HG03469 (cell line): ENCODE results near the gene POU3F3.

Source experiments
- ATAC-seq: cut with Tn5 transposase; IDR thresholded peaks from one replicate; pipeline ENCODE4 v1.9.1; 2021; ENCODE audit warnings: mild to moderate bottlenecking, moderate library complexity, moderate number of reproducible peaks; ENCODE audit not compliant: unreplicated experiment

Gene POU3F3

GRCh38 chr2:104872866-104873688, 19.2 kb downstream of the POU3F3 start:
- peak; percentile 71 for ATAC-seq

GRCh38 chr2:104873689-104874054, 19.8 kb downstream of the POU3F3 start:
- ATAC-seq = no peak

GRCh38 chr2:104874230-104874629, 20.3 kb downstream of the POU3F3 start:
- ATAC-seq = no peak

- ATAC-seq = no peak
These were observed 21.3 kb downstream of the POU3F3 start for GRCh38 chr2:104875262-104875661.

DNA sequence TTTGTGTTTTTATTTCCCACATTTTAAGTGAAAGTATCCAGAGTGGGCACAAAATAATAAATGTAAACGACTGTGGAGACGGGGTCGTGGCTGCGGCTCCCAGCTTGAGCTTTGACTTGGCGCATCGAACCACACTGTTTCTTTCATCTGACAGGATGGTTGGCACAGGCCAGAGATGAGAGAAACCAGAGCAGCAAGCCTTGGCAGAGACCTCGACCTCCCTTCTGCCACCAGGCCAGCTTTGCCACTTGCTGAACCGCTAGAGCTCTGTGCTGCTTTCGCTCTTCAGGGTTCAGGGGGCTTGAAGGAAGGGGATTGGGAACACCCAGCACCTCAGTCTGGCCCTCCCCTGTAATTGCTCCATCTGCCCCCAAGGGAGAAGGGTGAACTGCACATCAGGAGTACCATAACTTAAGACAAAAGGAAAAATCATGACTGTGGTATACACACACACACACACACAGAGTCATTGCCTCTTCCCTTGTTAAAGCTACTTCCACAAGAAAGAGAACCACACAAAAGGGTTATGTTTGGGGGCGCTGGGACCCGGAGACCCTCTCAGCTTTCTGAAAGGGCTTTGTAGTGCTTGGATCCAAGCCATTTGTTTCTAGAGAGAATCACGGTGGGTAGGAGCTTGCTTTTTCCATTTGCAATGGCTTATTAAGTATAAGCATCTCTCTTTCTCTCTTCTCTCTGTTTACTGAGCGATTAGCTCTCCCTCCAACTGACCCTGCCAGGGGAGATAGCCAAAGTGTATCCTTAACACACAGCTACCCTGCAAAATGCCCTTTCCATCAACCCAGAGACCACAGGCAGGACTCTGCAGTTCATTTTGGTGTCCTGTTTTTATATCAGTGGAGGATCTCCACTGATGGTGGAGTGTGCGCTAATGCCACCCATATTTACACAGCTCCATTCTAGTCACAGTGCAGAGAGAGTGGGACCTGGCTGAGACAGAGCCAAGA, 23.0 kb downstream of the POU3F3 start:
- ATAC-seq = no peak

- ATAC-seq = no peak
These were observed 25.1 kb downstream of the POU3F3 start for GRCh38 chr2:104878863-104879512.

DNA sequence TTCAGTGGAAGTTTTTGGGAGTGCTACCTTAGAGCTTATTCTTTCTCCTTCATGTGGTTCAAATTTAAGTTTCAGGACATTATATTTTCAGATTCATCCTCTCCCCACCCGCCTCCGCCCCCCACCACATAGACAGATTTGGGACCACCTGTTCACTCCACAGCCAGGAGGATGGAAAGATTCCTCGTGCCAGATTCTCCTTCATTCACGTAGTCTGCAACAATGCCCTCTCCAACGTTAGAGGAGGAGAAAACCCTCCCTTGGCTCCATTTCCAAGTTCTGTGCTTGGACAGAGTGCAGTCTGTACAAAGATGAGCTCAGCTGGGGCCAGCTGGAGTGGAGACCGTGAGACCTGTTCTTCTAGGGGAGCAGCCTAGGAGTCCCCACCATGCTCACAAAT, 26.2 kb downstream of the POU3F3 start:
- no peak for ATAC-seq

- no peak for ATAC-seq
These were observed 29.4 kb downstream of the POU3F3 start for GRCh38 chr2:104883357-104883756.

- ATAC-seq = no peak
These were observed 31.3 kb downstream of the POU3F3 start for GRCh38 chr2:104885119-104885782.

DNA sequence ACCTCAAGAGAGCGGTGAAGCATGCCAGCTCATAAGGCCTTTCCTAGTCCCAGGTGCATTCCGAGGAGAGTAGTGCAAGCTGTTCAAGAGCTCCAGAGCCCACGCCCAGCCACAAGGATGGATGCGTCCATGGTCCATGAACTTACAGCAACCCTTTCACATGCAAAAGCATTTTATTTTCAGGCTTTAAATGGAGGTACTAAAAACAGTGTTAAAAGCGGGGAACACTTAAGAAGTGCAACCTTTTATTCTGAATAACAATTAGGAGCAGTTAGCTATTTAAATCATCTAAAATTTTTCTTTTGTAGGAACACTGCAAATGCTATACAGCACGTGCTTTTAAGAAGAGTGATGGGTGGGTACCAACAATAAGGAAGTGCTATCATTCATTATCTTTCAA, 33.8 kb downstream of the POU3F3 start:
- no peak for ATAC-seq

- ATAC-seq = no peak
These were observed 34.8 kb downstream of the POU3F3 start for GRCh38 chr2:104888489-104889258.

DNA sequence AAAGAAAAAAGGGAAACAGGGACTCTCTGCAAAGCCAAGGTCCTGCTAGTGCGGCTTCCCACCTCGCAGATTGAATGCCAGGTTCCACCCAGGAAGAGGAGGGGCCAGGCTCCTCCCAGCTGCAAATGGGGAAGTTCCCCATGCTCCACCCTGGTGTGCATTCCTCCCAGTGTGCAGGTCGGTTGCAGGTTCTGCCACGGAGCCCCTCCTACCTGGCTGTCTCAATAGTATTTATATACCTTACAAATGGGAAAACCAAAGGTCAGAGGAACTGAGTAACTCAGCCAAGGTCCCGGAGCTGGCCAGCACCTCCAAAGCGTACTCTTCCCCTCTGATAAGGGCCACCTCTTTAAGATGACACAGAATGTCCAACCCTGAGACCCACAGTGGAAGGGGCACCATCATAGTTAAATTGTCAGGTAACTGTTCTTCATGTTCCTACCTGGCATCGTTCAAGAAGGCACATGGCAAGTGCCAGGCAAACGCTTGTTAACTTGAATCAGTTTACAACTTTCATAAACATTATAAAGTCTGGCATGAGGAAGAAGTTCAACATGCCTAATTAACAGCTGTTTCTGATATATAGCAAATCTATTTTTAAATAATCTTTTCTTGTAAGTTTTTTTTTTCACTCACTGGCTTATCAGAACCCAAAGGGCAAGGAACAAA, 35.5 kb downstream of the POU3F3 start:
- no peak for ATAC-seq

- no peak for ATAC-seq
These were observed 36.2 kb downstream of the POU3F3 start for GRCh38 chr2:104889960-104890684.

DNA sequence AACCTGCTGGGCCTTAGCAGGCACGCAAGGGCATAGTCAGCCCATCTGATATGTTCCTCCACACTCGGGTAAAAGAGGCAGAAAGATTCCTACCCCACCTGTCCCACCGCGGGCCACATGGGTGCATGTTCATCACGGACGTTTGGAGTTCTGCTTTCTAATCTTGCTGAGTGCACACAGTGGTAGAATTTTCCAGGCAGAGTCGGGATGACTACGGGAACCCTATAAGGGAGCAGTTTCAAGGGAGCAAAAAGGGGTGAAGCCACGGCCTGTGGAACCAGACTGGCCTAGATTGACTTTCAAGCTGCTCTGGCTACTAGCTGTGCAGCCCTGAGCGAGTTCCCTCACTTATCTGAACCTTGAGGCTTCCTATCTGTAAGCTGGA, 36.8 kb downstream of the POU3F3 start:
- ATAC-seq = no peak

- no peak for ATAC-seq
These were observed 37.2 kb downstream of the POU3F3 start for GRCh38 chr2:104891145-104891544.

- ATAC-seq = no peak
These were observed 42.5 kb downstream of the POU3F3 start for GRCh38 chr2:104896446-104896845.

DNA sequence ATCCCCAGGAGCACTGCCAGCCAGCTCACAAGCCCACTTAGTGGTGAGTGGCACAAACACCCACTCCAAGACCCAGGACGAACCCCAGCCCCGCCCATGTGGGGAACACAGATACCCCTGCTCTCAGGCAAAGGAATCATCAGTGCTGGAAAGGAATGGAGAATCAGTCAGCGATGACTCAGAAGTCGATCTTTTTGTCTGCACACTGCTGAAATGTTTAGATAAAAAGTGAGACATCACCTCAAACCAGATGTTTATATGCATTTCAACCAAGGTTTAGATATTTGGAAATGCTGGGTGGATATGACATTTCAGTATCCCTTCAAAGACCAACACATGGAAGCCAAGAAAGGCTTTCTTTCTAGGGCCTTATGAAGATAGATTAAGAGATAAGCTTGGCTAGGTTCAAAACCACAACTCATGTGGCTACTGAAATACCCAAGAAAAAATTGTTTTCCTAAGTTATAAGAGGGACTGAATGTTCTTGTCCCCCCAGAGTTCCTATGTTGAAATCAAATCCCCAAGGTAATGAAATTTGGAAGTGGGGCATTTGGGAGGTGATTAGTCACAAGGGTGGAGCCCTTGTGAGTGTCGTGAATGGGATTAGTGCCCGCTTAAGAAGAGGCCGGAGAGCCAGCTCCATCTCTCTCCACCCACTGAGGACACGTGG, 43.7 kb downstream of the POU3F3 start:
- ATAC-seq = no peak

GRCh38 chr2:104900608-104901007, 46.7 kb downstream of the POU3F3 start:
- ATAC-seq = no peak
